VCaP (cell line): ENCODE results near the gene IFI27L2.

Experiments used
- H3K27ac ChIP-seq: fragments of 450-650 bp; 2 replicates; pipeline ENCODE4 v1.5.1; 2017
- CTCF ChIP-seq: fragments of 450-650 bp; conservative IDR thresholded peaks from 2 replicates; pipeline ENCODE4 v1.5.1; 2017; ENCODE audit warnings: mild to moderate bottlenecking, moderate library complexity

The IFI27L2 gene

GRCh38 chr14:94087891-94088290, 41.5 kb downstream of the IFI27L2 start:
- no peak overlapping the region for H3K27ac ChIP-seq
- no peak for TF ChIP-seq CTCF

GRCh38 chr14:94081386-94081820, 48.0 kb downstream of the IFI27L2 start:
- peak overlapping the region; percentile 92 for H3K27ac ChIP-seq
- no peak for TF ChIP-seq CTCF

- peak within 1 kb of the TSS; percentile 92 for H3K27ac ChIP-seq
- no peak for TF ChIP-seq CTCF
Observed at GRCh38 chr14:94080621-94081385, 48.6 kb downstream of the IFI27L2 start, which contains the start of the genes DDX24 and IFI27L1. Gene DDX24 (minus strand): TSS chr14:94081202. CDS start chr14:94079742, 1,460 bp downstream. Gene IFI27L1 (plus strand): TSS chr14:94081310. CDS start chr14:94096938, 15,628 bp downstream.

GRCh38 chr14:94079891-94080620, 49.3 kb downstream of the IFI27L2 start:
- no peak for TF ChIP-seq CTCF
- peak overlapping the region; percentile 92 for H3K27ac ChIP-seq

- no peak for TF ChIP-seq CTCF
- no peak overlapping the region for H3K27ac ChIP-seq
Observed at GRCh38 chr14:94077823-94078222, 51.6 kb downstream of the IFI27L2 start.
